GM18519 (cell line): ENCODE data around the gene GSKIP.
A peak's percentile ranks its signal among the peaks of the same experiment; 100 is the strongest.
"Not testable (repeated sequence)": the region's sequence is repeated elsewhere in the genome, so short reads cannot be mapped to it uniquely, and the experiment has no call there.

Experiments used
- ATAC-seq: cut with Tn5 transposase; IDR thresholded peaks from one replicate; pipeline ENCODE4 v1.9.1; 2021; ENCODE audit warnings: mild to moderate bottlenecking, moderate library complexity; ENCODE audit not compliant: unreplicated experiment, low FRiP score

Gene GSKIP, protein sequence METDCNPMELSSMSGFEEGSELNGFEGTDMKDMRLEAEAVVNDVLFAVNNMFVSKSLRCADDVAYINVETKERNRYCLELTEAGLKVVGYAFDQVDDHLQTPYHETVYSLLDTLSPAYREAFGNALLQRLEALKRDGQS

DNA sequence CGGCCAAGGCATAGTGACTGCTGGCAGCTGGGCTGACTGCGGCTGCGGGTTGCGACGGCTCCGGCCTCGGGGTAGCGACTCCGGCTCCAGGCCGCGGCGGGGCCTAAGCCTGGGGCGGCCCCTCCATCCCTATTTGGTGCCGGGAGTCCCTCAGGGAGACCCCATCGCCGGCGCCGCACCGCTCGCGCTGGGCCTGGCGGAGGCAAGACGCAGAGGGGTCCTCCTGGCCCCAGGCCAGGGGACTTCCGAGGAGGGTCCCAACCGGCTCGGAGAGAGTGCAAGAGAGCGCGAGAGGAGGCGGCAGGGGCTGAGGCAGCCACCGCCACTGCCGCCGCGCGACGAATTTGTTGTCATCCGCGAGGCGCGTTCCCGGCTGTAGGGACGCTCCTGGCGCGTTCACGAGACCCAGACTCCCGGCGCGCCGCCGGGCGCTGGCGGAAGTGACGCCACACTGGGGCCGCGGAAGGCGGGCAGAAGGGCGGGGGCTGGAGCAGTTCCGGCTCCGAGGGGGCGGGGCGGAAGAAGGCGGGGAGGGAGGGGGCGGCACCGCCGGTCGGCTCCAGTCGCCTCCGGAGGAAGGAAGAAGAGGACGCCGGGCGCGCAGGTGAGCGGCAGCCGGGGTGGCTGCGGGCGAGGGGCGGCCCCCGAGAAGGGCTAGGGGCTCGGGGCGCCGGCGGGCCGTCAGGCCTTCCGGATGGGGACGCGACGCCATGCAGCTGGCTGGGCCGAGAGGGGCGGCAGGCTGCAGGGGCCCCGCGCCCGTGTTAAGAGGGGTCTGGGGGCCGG lies at the start of gene GSKIP, which contains the start of gene ATG2B:
GSKIP (plus strand) TSS at position 562 of the 786 bp plus-strand sequence. CDS start 18,722 bp downstream, outside the sequence.
ATG2B (minus strand) TSS at position 377 of the 786 bp plus-strand sequence; CDS start at position 12, 365 bp downstream.
- ATAC-seq, result peak; percentile 65

DNA sequence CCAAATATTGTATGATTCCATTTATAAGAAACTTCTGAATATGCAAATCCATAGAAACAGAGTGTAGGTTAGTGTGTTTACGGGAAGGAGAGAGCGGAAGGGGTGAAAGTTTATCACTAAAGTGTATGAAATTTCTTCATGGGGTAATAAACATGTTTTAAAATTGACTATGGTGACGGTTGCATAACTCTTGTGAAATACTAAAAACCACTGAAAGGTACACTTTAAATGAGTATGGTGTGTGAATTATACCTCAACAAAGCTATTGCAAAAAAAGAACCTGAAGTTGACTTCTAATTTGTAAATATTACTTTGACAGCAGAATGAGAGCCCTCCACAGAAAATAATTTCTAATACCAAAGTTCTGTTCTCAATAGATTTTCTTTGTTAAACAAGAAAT lies 47.2 kb upstream of the GSKIP start:
- no peak for ATAC-seq

DNA sequence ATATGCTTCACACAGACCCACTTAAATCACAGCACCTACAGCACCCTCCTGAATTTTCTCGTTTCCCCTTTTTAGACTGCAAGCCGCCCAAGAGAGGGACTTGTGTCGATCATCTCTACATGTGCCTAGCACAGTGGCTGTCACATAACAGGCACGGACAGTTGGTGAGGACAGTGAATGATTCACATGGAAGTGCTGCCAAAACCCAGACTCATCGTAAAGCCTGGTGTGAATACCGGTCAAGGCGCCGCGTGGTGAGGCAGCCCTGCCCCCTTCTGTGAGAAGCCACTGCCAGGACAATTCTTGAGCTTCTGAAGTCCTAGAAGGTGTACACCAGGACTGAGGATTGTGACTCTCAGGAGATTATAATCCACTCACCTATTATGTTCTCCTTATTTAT lies 44.5 kb upstream of the GSKIP start:
- ATAC-seq, result no peak

DNA sequence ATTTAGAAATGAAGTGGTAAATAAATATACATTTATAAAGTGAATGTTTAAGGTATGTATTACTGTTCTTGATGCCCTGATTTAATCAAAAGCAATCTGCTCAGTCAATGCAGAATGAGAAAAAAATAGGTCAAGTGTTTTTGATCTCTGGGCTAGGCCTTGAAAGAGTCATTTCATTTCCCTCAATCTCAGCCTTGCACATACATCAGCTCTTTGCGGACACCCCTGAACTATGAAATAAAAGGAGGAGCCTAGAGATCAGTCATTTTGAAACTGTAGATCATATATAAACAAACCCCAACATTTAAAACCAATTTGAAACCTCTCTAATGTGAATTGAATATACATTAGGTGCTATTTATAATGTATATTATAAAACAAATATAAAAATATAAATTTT lies 42.7 kb upstream of the GSKIP start:
- ATAC-seq, result no peak

DNA sequence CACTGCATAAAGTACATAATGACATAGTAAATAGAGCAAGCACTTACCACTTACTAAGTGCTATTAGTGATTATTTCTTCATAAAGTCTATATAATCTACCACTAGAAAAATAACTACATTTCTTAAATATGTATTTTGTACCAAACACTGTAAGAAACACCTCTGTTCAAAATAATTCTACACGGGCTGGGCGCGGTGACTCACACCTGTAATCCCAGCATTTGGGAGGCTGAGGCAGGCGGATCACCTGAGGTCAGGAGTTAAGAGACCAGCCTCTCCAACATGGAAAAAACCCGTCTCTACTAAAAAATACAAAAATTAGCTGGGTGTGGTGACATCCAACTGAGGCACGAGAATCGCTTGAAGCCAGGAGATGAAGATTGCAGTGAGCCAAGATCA lies 39.1 kb upstream of the GSKIP start:
- no peak for ATAC-seq

DNA sequence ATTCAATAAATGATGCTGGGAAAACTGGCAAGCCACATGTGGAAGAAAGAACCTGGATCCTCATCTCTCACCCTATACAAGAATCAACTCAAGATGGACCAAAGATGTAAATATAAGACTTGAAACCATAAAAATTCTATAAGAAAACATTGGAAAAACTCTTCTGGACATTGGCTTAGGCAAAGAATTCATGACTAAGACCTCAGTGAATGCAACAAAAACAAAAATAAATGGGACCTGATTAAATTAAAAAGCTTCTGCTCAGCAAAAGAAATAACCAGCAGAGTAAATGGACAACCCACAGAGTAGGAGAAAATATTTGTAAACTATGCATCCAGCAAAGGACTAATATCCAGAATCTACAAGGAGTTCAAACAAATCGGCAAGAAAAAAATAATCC lies 24.8 kb upstream of the GSKIP start:
- no peak for ATAC-seq

DNA sequence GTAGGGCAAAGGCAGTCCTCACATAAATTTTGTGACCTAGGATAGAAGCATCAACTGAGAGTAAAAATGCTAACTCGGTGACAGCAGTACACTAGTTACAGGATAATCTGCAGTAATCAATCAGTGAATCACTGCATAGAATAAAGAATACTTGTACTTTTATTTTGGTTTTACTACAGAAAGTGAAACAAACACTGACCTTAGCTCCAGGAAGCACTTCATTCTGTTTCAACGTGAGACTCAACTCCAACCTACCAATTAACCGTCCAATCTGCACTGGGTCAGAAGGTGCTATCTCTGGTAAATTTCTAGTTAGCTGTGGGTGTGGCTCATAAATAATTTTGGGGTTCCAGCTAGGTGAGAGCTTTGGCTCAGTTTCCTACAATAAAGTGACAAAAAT lies 22.0 kb upstream of the GSKIP start:
- ATAC-seq, result no peak

DNA sequence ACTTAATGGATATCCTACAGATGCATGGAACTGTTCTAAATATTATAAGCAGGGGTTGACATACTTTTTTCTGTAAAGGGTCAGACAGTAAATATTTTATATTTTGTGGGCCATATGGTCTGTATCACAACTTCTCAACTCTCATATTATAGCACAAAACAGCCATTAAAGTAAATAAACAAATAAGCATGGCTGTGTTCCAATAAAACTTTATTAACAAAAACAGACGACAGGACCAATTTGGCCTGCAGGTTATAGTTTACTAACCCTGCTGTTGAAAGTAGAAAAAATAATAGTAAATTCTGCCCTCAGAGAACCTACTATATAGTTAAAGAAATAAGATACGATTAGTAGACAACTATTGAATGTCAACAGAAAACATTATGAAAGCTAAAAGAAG lies 17.7 kb upstream of the GSKIP start:
- ATAC-seq, result no peak

DNA sequence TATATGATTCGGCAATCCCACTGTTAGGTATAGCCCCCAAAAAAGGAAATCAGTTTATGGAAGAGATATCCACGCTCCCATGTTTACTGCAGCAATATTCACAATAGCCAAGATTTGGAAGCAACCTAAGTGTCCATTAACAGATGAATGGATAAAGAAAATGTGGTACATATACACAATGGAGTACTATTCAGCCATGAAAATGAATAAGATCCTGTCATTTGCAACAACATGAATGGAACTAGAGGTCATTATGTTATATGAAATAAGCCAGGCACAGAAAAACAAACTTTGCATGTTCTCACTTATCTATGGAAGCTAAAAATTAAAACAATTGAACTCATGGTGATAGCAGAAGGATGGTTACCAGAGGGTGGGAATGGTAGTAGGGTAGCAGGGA lies 15.4 kb upstream of the GSKIP start:
- not testable (repeated sequence) for ATAC-seq

DNA sequence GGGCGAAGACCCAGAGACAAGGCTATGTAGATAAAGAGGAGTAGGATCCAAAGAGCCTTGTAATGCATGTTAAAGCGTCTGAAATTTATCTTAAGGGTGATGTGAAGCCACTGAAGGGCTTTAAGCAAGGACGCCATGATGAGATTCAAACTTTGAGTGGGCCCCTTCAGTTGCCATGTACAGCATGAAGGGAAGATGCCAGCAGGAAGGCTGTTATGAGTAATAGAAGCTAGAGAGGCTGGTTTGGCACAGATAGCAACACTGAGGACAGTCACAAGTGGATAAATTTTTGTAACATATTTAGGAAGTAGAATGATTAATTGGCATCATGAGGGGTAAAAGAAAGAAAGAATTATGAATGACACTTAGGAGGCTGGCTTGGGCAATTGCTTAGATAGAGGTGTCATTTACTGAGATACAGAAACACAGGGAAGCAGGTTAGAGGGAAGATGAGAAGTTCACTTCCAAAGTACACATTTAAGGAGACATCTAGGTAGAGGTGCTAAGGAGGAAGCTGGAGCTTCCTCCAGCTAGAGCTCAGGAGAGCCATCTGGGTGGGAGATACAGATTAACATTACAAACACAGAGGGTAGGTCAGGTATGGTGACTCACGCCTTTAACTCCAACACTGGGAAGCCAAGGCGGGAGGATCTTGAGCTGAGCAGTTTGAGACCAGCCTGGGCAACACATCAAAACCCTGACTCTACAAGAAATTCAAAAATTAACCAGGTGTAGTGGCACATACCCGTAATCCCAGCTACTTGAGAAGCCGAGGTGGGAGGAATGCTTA lies 13.8 kb upstream of the GSKIP start:
- ATAC-seq, result no peak

DNA sequence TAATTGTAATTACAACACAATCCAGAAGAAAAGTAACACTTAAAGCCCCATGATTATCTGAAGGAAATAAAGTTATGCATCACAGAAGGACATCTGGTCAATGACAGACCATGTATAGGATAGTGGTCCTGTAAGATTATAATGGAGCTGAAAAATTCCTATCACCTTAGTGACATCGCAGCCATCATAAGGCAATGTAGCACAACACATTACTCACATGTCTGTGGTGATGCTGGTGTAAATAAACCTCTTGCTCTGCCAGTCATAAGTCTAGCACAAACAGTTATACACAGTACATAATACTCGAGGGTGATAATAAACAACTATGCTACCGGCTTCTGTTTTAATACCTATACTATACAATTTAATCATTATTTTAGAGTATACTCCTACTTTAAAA lies 11.3 kb upstream of the GSKIP start:
- ATAC-seq, result no peak

DNA sequence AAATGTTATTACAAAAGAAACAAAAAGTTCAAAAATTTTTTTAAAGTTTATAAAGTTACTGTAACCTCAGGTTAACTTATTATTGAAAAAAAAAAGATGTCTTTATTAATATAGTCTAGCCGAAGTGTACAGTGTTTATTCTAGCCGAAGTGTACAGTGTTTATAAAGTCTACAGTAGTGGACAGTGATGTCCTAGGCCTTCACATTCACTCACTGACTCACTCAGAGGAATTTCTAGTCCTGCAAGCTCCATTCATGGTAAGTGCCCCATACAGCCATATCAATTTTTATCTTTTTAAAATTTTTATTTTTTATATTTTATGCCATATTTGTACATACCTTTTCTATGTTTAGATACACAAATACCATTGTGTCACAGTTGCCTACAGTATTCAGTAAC lies 10.6 kb upstream of the GSKIP start:
- no peak for ATAC-seq

DNA sequence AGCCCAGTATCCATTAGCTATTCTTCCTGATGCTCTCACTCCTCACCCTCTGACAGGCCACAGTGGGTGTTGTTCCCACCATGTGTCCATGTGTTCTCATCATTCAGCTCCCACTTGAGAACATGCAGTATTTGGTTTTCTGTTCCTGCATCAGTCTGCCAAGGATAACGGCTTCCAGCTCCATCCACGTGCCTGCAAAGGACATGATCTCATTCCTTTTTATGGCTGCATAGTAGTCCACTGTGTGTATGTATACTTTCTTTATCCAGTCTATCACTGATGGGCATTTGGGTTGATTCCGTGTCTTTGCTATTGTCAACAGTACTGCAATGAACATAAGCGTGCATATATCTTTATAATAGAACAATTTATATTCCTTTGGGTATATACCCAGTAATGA lies 9.1 kb upstream of the GSKIP start:
- no peak for ATAC-seq

DNA sequence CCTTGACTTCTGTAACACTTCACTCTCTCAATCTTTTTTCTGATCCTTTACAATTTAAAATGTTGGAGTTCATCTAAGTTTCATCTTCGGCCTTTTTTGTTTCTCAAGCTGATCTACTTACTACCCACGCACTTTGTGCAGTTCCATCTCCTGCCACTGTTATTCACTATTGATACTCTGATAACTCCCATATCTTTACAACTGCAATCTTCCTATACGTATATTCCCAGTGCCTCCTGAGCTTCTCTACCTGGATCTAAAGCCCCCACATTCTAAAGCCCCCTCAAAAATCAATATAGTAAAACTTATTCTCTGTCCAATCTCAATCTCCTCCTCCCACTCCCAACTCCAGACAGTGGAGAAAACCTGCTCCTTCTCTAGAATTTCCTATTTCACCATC lies 6.1 kb upstream of the GSKIP start:
- ATAC-seq, result no peak

DNA sequence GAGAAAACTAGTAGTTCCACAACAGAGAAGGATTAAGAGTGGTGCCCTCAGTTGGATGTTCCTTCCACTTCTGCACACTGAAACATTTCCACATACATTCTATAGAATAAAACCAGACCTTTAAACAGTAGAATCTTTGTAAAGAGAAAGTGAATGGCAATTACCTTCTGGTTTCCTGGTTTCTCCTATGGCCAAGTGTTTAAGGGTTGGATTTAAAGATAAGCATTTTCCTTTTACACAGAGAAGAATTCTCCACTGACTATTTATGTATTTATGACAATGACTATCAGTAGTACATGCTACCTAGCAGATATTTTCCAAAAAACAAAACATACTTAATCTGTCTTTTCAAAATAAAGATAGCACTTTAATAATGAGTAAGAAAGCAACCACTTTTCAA lies 3.4 kb upstream of the GSKIP start:
- ATAC-seq, result no peak

DNA sequence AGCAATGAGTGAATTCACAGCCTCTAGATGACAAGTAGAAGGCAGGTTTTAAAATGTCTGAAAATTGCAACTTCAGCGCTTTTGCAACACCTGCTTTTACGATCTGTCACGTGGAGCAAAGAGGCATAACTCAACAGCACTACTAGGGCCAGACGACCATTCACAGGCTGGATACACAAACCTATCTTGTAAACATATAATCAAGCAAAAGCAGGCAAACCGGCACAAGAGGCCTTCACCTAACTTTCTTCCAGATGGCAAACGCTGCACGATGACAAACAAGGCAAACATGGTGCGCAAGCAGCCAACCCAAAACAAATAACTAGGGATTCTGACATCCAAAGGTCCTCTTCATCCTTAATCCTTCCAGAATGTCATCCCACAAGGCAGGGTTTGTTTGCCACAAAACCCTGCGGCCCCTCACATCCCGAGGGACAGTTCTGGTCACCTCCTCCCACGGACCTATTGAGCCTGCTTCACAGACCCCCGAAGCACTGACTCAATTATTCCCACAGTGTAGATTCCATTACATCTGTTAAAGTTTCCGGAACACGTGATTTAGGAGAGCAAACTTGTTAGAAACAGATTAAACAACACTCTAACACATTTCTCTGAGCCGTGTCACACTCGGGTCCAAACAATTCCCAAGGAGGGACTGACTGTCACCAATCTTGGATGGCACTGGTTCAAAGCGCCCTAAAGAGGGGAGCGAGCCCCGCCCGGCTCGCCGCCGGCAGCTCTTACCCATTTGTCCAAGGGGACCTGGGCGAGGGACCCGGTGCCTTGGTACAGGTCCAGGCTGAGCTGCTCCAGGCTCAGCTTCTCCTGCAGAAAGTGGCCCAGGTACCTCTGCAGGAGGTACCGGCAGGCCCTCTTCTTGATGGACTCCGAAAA lies 1.0 kb upstream of the GSKIP start:
- peak; percentile 13 for ATAC-seq

DNA sequence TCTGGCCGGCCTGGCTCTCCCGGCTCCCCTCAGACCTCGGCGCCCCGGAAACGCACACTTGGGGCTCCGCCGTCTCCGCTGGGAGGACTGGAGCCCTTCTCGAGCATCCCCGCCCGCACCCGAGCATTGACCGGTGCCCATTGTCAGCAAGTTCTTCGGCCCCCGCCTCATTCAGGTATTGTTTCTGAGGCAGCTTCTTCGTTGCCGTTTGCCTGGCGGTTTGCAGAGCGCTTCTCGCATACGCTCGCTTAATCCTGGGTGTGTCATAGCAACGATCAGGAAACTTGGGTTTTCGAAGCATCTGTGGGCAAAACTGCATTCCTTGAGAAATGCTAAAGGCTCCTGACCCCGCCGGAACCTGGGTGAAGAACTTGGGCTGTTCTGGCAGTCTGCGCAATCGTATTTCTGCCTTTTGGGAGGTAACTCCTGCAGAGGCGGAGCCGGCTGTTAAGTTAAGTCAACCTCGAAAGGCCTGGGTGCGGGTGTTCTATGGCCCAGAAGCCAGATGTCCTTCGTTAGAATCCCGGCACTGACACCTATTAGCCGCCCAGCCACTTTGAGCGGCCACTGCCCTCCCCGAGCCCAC lies 518 bp downstream of the GSKIP start:
- no peak for ATAC-seq

DNA sequence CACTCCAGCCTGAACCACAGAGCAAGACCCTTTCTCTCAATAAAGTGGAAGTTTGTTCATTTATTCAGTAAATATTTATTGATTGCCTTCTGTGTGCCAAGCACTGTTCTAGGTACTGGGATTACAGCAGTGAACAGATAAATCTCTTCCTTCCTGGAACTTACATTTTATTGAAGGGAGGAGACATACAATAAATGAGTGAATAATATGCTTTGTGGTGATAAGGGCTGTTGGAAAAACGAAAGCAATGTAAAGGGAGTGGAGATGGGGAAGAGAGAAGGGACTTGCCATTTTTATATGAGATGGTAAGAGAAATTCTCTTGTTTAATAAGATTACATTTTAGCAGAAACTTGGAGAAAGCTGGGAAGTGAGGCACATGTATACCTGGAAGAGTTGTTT lies 1.6 kb downstream of the GSKIP start:
- no peak for ATAC-seq

DNA sequence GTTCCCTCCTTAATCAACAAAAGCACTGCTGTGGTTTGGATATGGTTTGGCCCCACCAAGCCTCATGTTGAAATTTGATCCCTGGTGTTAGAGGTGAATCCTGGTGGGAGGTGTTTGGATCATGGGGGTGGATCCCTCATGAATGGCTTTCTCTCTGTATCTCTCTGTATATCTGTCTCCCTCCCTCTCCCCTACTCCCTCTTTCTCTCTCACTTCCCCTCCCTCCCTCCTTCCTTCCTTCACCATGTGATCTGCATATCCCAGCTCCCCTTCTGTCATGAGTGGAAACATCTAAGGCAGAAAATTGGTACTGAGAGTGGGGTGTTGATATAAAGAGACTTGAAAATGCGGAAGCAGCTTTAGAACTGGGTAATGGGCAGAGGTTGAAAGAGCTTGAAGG lies 5.2 kb downstream of the GSKIP start:
- no peak for ATAC-seq

DNA sequence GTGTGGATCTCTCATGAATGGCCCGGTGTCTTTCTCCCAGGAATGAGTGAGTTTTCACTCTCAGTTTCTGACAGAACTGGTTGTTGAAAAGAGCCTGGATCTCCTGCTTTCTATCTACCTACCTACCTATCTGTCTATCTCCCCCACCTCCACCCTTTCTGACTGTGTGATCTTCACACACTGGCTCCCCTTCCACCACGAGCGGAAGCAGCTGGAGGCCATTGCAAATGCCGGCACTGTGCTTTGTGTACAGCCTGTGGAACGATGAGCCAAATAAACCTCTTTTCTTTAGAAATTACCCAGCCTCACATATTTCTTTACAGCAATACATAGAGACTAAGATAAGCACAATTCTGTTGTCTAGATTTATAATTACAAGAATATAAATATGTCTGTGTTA lies 7.2 kb downstream of the GSKIP start:
- ATAC-seq, result no peak
